IgD-negative memory B cell (primary cell): ENCODE measurements around the gene HES7. TPM values are rescaled to one million over a fixed set of nuclear protein-coding genes. Genes with fewer than 3 reads are reported as not detected.
"Not testable (repeated sequence)": the region's sequence is repeated elsewhere in the genome, so short reads cannot be mapped to it uniquely, and the experiment has no call there.

Source experiments
- H3K27ac Mint-ChIP-seq, 3 donors: one replicate each; pipeline ENCODE4 v1.8.0; 2020 to 2022; ENCODE audit warnings: mild to moderate bottlenecking in 3 of 3, mixed read lengths in 3 of 3, moderate library complexity in 1 of 3
- H3K27me3 Mint-ChIP-seq: one replicate; pipeline ENCODE4 v1.8.0; 2021; ENCODE audit warnings: mixed read lengths
- H3K36me3 Mint-ChIP-seq: one replicate; pipeline ENCODE4 v1.8.0; 2020; ENCODE audit warnings: mild to moderate bottlenecking, mixed read lengths
- H3K4me1 Mint-ChIP-seq, 3 donors: one replicate each; pipeline ENCODE4 v1.8.0; 2020 to 2022; ENCODE audit warnings: mixed read lengths in 3 of 3, mild to moderate bottlenecking in 1 of 3
- H3K4me3 Mint-ChIP-seq, 4 donors: one replicate each; pipeline ENCODE4 v1.8.0; 2020 to 2022; ENCODE audit warnings: mild to moderate bottlenecking in 4 of 4, mixed read lengths in 4 of 4, moderate library complexity in 3 of 4
- H3K9me3 Mint-ChIP-seq, 3 donors: one replicate each; pipeline ENCODE4 v1.8.0; 2020 to 2021; ENCODE audit warnings: mixed read lengths in 3 of 3, mild to moderate bottlenecking in 1 of 3
- polyA plus RNA-seq: library from polyadenylated mRNA; unstranded; fragments of 300-500 nt; fragmentation: Illumina TruSeq; gene quantifications from one replicate; pipeline ENCODE4 v1.2.3, GENCODE V29; 2021

HES7 gene
- polyA plus RNA-seq, result not detected

GRCh38 chr17:8123695-8124349 lies at the start of gene HES7:
TSS of gene HES7 (minus strand) at chr17:8124106. CDS start at chr17:8124084, 22 bp downstream.
- peaks cover 40% of the 10 kb centered on the region for H3K27me3 Mint-ChIP-seq

GRCh38 chr17:8173056-8173870 lies 49.4 kb upstream of the HES7 start:
- Mint-ChIP-seq H3K27me3 (no peaks in the 10 kb centered on the region), H3K36me3 (no peaks in the 10 kb centered on the region), H3K27ac (peak overlapping the region; percentile 96 to 100 (median 100)), H3K9me3 (no peaks in the 10 kb centered on the region), H3K4me3 (peak overlapping the region; percentile 91 to 97 (median 94)), H3K4me1 (peaks cover 24 to 32% (median 29%) of the 10 kb centered on the region in 3 donors)

More at GRCh38 chr17:8123695-8124349, at the start of gene HES7:
- peak within 1 kb of the TSS; percentile 92 to 98 (median 93) for H3K4me3 Mint-ChIP-seq
- H3K27ac Mint-ChIP-seq, result peak within 1 kb of the TSS; percentile 89 to 99 (median 97)
- peaks cover 0 to 5% (median 0%) of the 10 kb centered on the region in 3 donors for H3K9me3 Mint-ChIP-seq
- peaks cover 1% of the 10 kb centered on the region for H3K36me3 Mint-ChIP-seq
- H3K4me1 Mint-ChIP-seq, result peaks cover 45 to 53% (median 48%) of the 10 kb centered on the region in 3 donors

GRCh38 chr17:8170186-8170585 lies 46.3 kb upstream of the HES7 start:
- not testable (repeated sequence) for H3K4me3 Mint-ChIP-seq, H3K27ac Mint-ChIP-seq, H3K36me3 Mint-ChIP-seq, H3K27me3 Mint-ChIP-seq, H3K9me3 Mint-ChIP-seq
- peaks cover 13 to 19% (median 15%) of the 10 kb centered on the region in 3 donors for H3K4me1 Mint-ChIP-seq

- H3K4me1 Mint-ChIP-seq, result peaks cover 0 to 16% (median 14%) of the 10 kb centered on the region in 3 donors
- no peaks in the 10 kb centered on the region for H3K9me3 Mint-ChIP-seq
- peak overlapping the region in 1 of 3 donors; percentile 32 for H3K27ac Mint-ChIP-seq
- H3K36me3 Mint-ChIP-seq, result no peaks in the 10 kb centered on the region
- no peaks in the 10 kb centered on the region for H3K27me3 Mint-ChIP-seq
- H3K4me3 Mint-ChIP-seq, result no peak overlapping the region
Observed at GRCh38 chr17:8167526-8167925, 43.6 kb upstream of the HES7 start.

- Mint-ChIP-seq H3K4me3 (no peak overlapping the region), H3K27ac (peak overlapping the region in 1 of 3 donors; percentile 39), H3K36me3 (no peaks in the 10 kb centered on the region), H3K4me1 (peaks cover 0 to 15% (median 14%) of the 10 kb centered on the region in 3 donors), H3K9me3 (no peaks in the 10 kb centered on the region), H3K27me3 (no peaks in the 10 kb centered on the region)
Observed at GRCh38 chr17:8166731-8167130, 42.8 kb upstream of the HES7 start.

- H3K4me1 Mint-ChIP-seq, result peaks cover 0 to 29% (median 28%) of the 10 kb centered on the region in 3 donors
- peak overlapping the region in 3 of 4 donors; percentile 21 to 77 (median 76) for H3K4me3 Mint-ChIP-seq
- no peaks in the 10 kb centered on the region for H3K36me3 Mint-ChIP-seq
- H3K27ac Mint-ChIP-seq, result peak overlapping the region in 2 of 3 donors; percentile 91 to 95
- no peaks in the 10 kb centered on the region for H3K27me3 Mint-ChIP-seq
- H3K9me3 Mint-ChIP-seq, result no peaks in the 10 kb centered on the region
Observed at GRCh38 chr17:8164815-8165131, 40.9 kb upstream of the HES7 start.

GRCh38 chr17:8163978-8164814 lies 40.3 kb upstream of the HES7 start:
- Mint-ChIP-seq H3K27me3 (no peaks in the 10 kb centered on the region), H3K4me3 (peak overlapping the region; percentile 76 to 95 (median 86)), H3K36me3 (no peaks in the 10 kb centered on the region), H3K4me1 (peaks cover 0 to 32% (median 29%) of the 10 kb centered on the region in 3 donors), H3K27ac (peak overlapping the region; percentile 91 to 95 (median 95)), H3K9me3 (no peaks in the 10 kb centered on the region)

- Mint-ChIP-seq H3K4me1 (peaks cover 7 to 38% (median 36%) of the 10 kb centered on the region in 3 donors), H3K27ac (peak overlapping the region; percentile 92 to 95 (median 95)), H3K9me3 (no peaks in the 10 kb centered on the region), H3K4me3 (peak overlapping the region; percentile 76 to 95 (median 86)), H3K27me3 (no peaks in the 10 kb centered on the region), H3K36me3 (no peaks in the 10 kb centered on the region)
Observed at GRCh38 chr17:8162997-8163977, 39.4 kb upstream of the HES7 start.

- H3K9me3 Mint-ChIP-seq, result no peaks in the 10 kb centered on the region
Observed at GRCh38 chr17:8162233-8162996, 38.5 kb upstream of the HES7 start, which contains the start of gene VAMP2. TSS of gene VAMP2 (minus strand) at chr17:8162948. CDS start at chr17:8162879, 69 bp downstream.

GRCh38 chr17:8161289-8162232 lies 37.7 kb upstream of the HES7 start:
- peak overlapping the region; percentile 84 to 95 (median 92) for H3K27ac Mint-ChIP-seq
- peaks cover 7 to 40% (median 36%) of the 10 kb centered on the region in 3 donors for H3K4me1 Mint-ChIP-seq
- H3K4me3 Mint-ChIP-seq, result peak overlapping the region; percentile 76 to 94 (median 88)
- H3K9me3 Mint-ChIP-seq, result no peaks in the 10 kb centered on the region
- no peaks in the 10 kb centered on the region for H3K27me3 Mint-ChIP-seq
- H3K36me3 Mint-ChIP-seq, result no peaks in the 10 kb centered on the region

More at GRCh38 chr17:8162233-8162996, 38.5 kb upstream of the HES7 start, which contains the start of gene VAMP2:
- Mint-ChIP-seq H3K4me3 (peak within 1 kb of the TSS; percentile 76 to 95 (median 88)), H3K36me3 (no peaks in the 10 kb centered on the region), H3K27me3 (no peaks in the 10 kb centered on the region), H3K4me1 (peaks cover 7 to 40% (median 36%) of the 10 kb centered on the region in 3 donors), H3K27ac (peak within 1 kb of the TSS; percentile 92 to 95 (median 95))

- Mint-ChIP-seq H3K27me3 (no peaks in the 10 kb centered on the region), H3K36me3 (no peaks in the 10 kb centered on the region), H3K4me1 (peaks cover 7 to 40% (median 36%) of the 10 kb centered on the region in 3 donors), H3K27ac (peak overlapping the region; percentile 85 to 95 (median 92)), H3K9me3 (no peaks in the 10 kb centered on the region), H3K4me3 (peak overlapping the region; percentile 76 to 94 (median 88))
Observed at GRCh38 chr17:8160741-8161221, 36.9 kb upstream of the HES7 start.

- Mint-ChIP-seq H3K4me3 (peak overlapping the region; percentile 60 to 94 (median 81)), H3K27ac (peak overlapping the region; percentile 46 to 85 (median 82)), H3K27me3 (no peaks in the 10 kb centered on the region), H3K4me1 (peaks cover 10 to 40% (median 40%) of the 10 kb centered on the region in 3 donors), H3K36me3 (no peaks in the 10 kb centered on the region), H3K9me3 (no peaks in the 10 kb centered on the region)
Observed at GRCh38 chr17:8160224-8160577, 36.3 kb upstream of the HES7 start.
